GM21360 (cell line): Measurements from ENCODE around the gene TADA2A.
"Not testable (repeated sequence)": the region's sequence is repeated elsewhere in the genome, so short reads cannot be mapped to it uniquely, and the experiment has no call there.

Experiments
- ATAC-seq: cut with Tn5 transposase; IDR thresholded peaks from one replicate; pipeline ENCODE4 v1.9.1; 2021; ENCODE audit warnings: mild to moderate bottlenecking, moderate library complexity; ENCODE audit not compliant: unreplicated experiment

TADA2A gene

GRCh38 chr17:37490022-37490587, 83.4 kb downstream of the TADA2A start:
- ATAC-seq: peak; percentile 43

GRCh38 chr17:37490638-37491614, 84.2 kb downstream of the TADA2A start:
- ATAC-seq: no peak

GRCh38 chr17:37492167-37492566, 85.5 kb downstream of the TADA2A start:
- no peak for ATAC-seq

GRCh38 chr17:37493249-37494027, 86.8 kb downstream of the TADA2A start:
- no peak for ATAC-seq

- no peak for ATAC-seq
Measured at GRCh38 chr17:37494401-37494831, 87.7 kb downstream of the TADA2A start.

GRCh38 chr17:37494971-37495370, 88.3 kb downstream of the TADA2A start:
- ATAC-seq: no peak

GRCh38 chr17:37500378-37500777, 93.7 kb downstream of the TADA2A start:
- ATAC-seq: no peak

GRCh38 chr17:37502009-37502936, 95.6 kb downstream of the TADA2A start:
- ATAC-seq: no peak

- no peak for ATAC-seq
Measured at GRCh38 chr17:37503148-37503547, 96.5 kb downstream of the TADA2A start.

GRCh38 chr17:37505333-37505732, 98.6 kb downstream of the TADA2A start:
- no peak for ATAC-seq

- ATAC-seq: no peak
Measured at GRCh38 chr17:37506678-37507077, 100.0 kb downstream of the TADA2A start.

GRCh38 chr17:37507111-37507510, 100.4 kb downstream of the TADA2A start:
- ATAC-seq: no peak

GRCh38 chr17:37510056-37510455, 103.4 kb downstream of the TADA2A start:
- ATAC-seq: no peak

GRCh38 chr17:37511642-37512041, 105.0 kb downstream of the TADA2A start:
- ATAC-seq: not testable (repeated sequence)

- no peak for ATAC-seq
Measured at GRCh38 chr17:37512442-37513068, 105.9 kb downstream of the TADA2A start.

- ATAC-seq: no peak
Measured at GRCh38 chr17:37513711-37514110, 107.0 kb downstream of the TADA2A start.

GRCh38 chr17:37516127-37516571, 109.5 kb downstream of the TADA2A start:
- ATAC-seq: no peak

- no peak for ATAC-seq
Measured at GRCh38 chr17:37517881-37518280, 111.2 kb downstream of the TADA2A start.

GRCh38 chr17:37518826-37519225, 112.1 kb downstream of the TADA2A start:
- no peak for ATAC-seq
